KMS-11 (cell line): Measurements from ENCODE around the gene TUBB2B.

Experiments used
- H2AFZ ChIP-seq: fragments of 200-600 bp; sonication (generic); 2 replicates; pipeline ENCODE4 v1.6.1; 2016; ENCODE audit warnings: antibody characterized with exemption, mixed run types, low read depth
- H3K27ac ChIP-seq: fragments of 200-600 bp; sonication (generic); 2 replicates; pipeline ENCODE4 v1.6.1; 2016; ENCODE audit warnings: mild to moderate bottlenecking, mixed run types
- H3K27me3 ChIP-seq: fragments of 200-600 bp; sonication (generic); 2 replicates; pipeline ENCODE4 v1.6.1; 2017; ENCODE audit warnings: mild to moderate bottlenecking, low read depth, mixed run types, moderate library complexity; ENCODE audit not compliant: insufficient read depth
- H3K36me3 ChIP-seq: fragments of 200-600 bp; sonication (generic); 2 replicates; pipeline ENCODE4 v1.6.1; 2017; ENCODE audit warnings: mild to moderate bottlenecking, mixed run types; ENCODE audit not compliant: insufficient read depth
- H3K4me1 ChIP-seq: fragments of 200-600 bp; sonication (generic); 2 replicates; pipeline ENCODE4 v1.6.1; 2016; ENCODE audit warnings: mild to moderate bottlenecking, low read depth, mixed run types; ENCODE audit not compliant: poor library complexity, severe bottlenecking
- H3K4me2 ChIP-seq: fragments of 200-600 bp; sonication (generic); 2 replicates; pipeline ENCODE4 v1.7.0; 2016; ENCODE audit warnings: mild to moderate bottlenecking, mixed run types
- H3K4me3 ChIP-seq: fragments of 200-600 bp; sonication (generic); IDR thresholded peaks from 2 replicates; pipeline ENCODE4 v1.6.1; 2017; ENCODE audit warnings: low read depth, low read length, mixed read lengths; ENCODE audit not compliant: insufficient read depth
- H3K79me2 ChIP-seq: fragments of 200-600 bp; sonication (generic); 2 replicates; pipeline ENCODE4 v1.6.1; 2016; ENCODE audit warnings: low read depth, mixed run types; ENCODE audit not compliant: insufficient read depth
- H3K9ac ChIP-seq: fragments of 200-600 bp; sonication (generic); 2 replicates; pipeline ENCODE4 v1.6.1; 2016; ENCODE audit warnings: mild to moderate bottlenecking, mixed run types
- H4K20me1 ChIP-seq: fragments of 200-600 bp; sonication (generic); 2 replicates; pipeline ENCODE4 v1.6.1; 2016; ENCODE audit warnings: mild to moderate bottlenecking, mixed run types; ENCODE audit not compliant: insufficient read depth
- CTCF ChIP-seq: fragments of 200-600 bp; sonication (generic); conservative IDR thresholded peaks from 2 replicates; pipeline ENCODE4 v1.6.1; 2017; ENCODE audit warnings: low read depth, mild to moderate bottlenecking, antibody characterized with exemption, low read length, moderate library complexity, mixed read lengths

TUBB2B gene

GRCh38 chr6:3263096-3263495, 35.6 kb upstream of the TUBB2B start:
- no peak overlapping the region for H3K4me2 ChIP-seq
- H3K9ac ChIP-seq: no peak overlapping the region
- H3K79me2 ChIP-seq: peaks cover 66% of the 10 kb centered on the region

GRCh38 chr6:3261921-3262320, 34.5 kb upstream of the TUBB2B start:
- no peak overlapping the region for H3K27ac ChIP-seq
- no peaks in the 10 kb centered on the region for H3K27me3 ChIP-seq
- H3K4me1 ChIP-seq: peaks cover 12% of the 10 kb centered on the region
- H3K4me3 ChIP-seq: no peak overlapping the region
- H3K79me2 ChIP-seq: peaks cover 66% of the 10 kb centered on the region
- no peak overlapping the region for H3K4me2 ChIP-seq
- no peak overlapping the region for H2AFZ ChIP-seq
- TF ChIP-seq CTCF: no peak
- no peaks in the 10 kb centered on the region for H3K36me3 ChIP-seq
- H3K9ac ChIP-seq: no peak overlapping the region
- H4K20me1 ChIP-seq: no peaks in the 10 kb centered on the region

More at GRCh38 chr6:3263096-3263495, 35.6 kb upstream of the TUBB2B start:
- Histone ChIP-seq H4K20me1 (no peaks in the 10 kb centered on the region), H2AFZ (no peak overlapping the region), H3K36me3 (no peaks in the 10 kb centered on the region), H3K4me3 (no peak overlapping the region), H3K27ac (no peak overlapping the region), H3K4me1 (peaks cover 12% of the 10 kb centered on the region), H3K27me3 (no peaks in the 10 kb centered on the region)
- TF ChIP-seq CTCF: no peak

GRCh38 chr6:3261518-3261820, 34.0 kb upstream of the TUBB2B start:
- no peak overlapping the region; the same call in 1 of the 2 replicates for H3K4me2 ChIP-seq
- H3K9ac ChIP-seq: no peak overlapping the region
- H3K79me2 ChIP-seq: peaks cover 66% of the 10 kb centered on the region
- no peaks in the 10 kb centered on the region for H3K36me3 ChIP-seq
- no peak overlapping the region for H2AFZ ChIP-seq
- no peaks in the 10 kb centered on the region for H4K20me1 ChIP-seq
- H3K27me3 ChIP-seq: no peaks in the 10 kb centered on the region
- peaks cover 12% of the 10 kb centered on the region for H3K4me1 ChIP-seq
- no peak overlapping the region for H3K27ac ChIP-seq
- no peak for TF ChIP-seq CTCF
- H3K4me3 ChIP-seq: no peak overlapping the region

- no peak overlapping the region for H2AFZ ChIP-seq
- H3K36me3 ChIP-seq: no peaks in the 10 kb centered on the region
- no peak overlapping the region for H3K27ac ChIP-seq
- no peak overlapping the region for H3K9ac ChIP-seq
- no peaks in the 10 kb centered on the region for H3K27me3 ChIP-seq
- H3K79me2 ChIP-seq: peaks cover 66% of the 10 kb centered on the region
- H3K4me1 ChIP-seq: peaks cover 12% of the 10 kb centered on the region
- no peaks in the 10 kb centered on the region for H4K20me1 ChIP-seq
- H3K4me2 ChIP-seq: peak overlapping the region; percentile 75
- no peak overlapping the region for H3K4me3 ChIP-seq
- no peak for TF ChIP-seq CTCF
Observed at GRCh38 chr6:3260772-3261517, 33.5 kb upstream of the TUBB2B start.
